ENCODE measurements around the gene GPR183.

- TF ChIP-seq CTCF (IDR thresholded peaks at IDR 0.05) (no peak), POLR2A (IDR thresholded peaks at IDR 0.05; ENCODE audit: low read depth) (peak; percentile 29), POLR2AphosphoS5 (IDR thresholded peaks at IDR 0.05) (peak; percentile 67 to 83)
Measured at GRCh38 chr13:99307247-99307646, at the start of gene GPR183.
